HUDEP-2 (cell line): Measurements from ENCODE around the gene PLCB3.
A peak's percentile ranks its signal among the peaks of the same experiment; 100 is the strongest.
"Not testable (repeated sequence)": the region's sequence is repeated elsewhere in the genome, so short reads cannot be mapped to it uniquely, and the experiment has no call there.

Source experiments
- DNase-seq, 76 experiments: peaks; one replicate each; lab custom pipeline; 2025; ENCODE audit not compliant: unreplicated experiment in 76 of 76; lab: John Stamatoyannopoulos, UW

PLCB3 gene

GRCh38 chr11:64297699-64298358, 46.5 kb downstream of the PLCB3 start:
- DNase-seq = peak in 27 of 76 experiments; percentile 4 to 43 (median 22)

GRCh38 chr11:64298966-64299846, 47.9 kb downstream of the PLCB3 start:
- peak in 40 of 76 experiments; percentile 1 to 55 (median 28) for DNase-seq

DNA sequence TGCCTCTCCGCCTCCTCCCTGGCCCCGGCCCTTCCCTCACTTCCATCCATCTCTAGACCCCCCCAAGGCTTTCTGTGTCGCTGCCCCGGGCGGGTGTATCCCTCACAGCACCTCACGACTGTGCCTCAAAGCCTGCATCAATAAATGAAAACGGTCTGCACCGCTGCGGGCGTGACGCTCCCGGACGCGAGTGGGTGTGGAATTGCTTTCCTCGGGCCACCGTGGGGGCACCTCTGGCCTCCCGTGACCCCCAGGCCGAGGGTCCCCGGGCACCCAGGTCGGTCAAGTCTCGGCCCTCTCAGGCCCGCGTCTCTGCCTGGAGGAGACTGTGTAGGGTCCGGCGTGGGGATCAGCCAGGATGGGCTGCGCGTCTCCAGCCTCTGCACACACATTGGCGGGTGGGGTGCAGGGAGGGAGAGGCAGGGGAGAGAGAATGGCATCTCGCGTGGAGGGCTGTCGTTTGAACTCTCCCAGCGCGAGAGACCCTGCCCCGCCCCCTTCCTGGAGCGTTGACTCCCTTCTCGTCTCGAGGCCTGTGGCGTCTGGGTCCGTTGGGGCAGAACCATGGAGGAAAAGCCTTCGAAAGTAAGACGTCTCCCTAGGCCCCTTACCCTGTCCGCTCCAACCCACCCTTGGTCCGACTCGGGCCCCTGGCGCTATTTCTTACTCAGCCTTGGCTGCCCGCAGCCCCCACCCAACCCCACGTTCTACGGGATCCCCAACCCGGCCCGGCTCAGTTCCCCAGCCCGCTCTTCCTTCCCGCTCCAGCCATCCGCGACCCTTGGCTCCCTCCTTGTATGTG, 48.7 kb downstream of the PLCB3 start, which contains the start of gene CATSPERZ:
CATSPERZ (plus strand) TSS at position 512 of the 802 bp plus-strand sequence; CDS start at position 565, 53 bp downstream.
- DNase-seq = no peak

GRCh38 chr11:64303109-64304031, 52.0 kb downstream of the PLCB3 start:
- DNase-seq = no peak

- DNase-seq = no peak
These were observed 52.6 kb downstream of the PLCB3 start for GRCh38 chr11:64304032-64304315.

- peak in 73 of 76 experiments; percentile 31 to 94 (median 88) for DNase-seq
These were observed 53.2 kb downstream of the PLCB3 start for GRCh38 chr11:64304316-64305072.

- DNase-seq = peak in 74 of 76 experiments; percentile 76 to 100 (median 100)
These were observed 53.9 kb downstream of the PLCB3 start, which contains the start of gene ESRRA for GRCh38 chr11:64305075-64305690. Gene ESRRA (plus strand): TSS chr11:64305524. CDS start chr11:64307180, 1,656 bp downstream.

GRCh38 chr11:64305691-64306562, 54.6 kb downstream of the PLCB3 start:
- DNase-seq = peak in 66 of 76 experiments; percentile 19 to 81 (median 61)

DNA sequence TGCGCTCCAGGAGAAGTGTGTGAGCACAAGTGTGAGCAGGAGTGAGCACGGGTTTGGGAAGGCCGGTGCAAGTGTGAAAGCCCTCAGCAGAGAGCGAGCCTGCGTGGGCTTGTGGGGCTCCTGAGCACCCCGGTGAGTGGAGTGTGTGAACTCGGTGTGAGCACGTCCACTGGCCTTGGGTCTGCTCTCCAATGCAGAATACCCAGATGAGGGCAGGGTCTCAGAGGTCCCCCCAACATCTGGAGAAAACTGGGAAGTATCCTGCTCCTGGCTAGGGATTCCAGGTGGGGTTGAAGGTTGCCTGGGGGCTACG, 55.2 kb downstream of the PLCB3 start:
- DNase-seq = peak in 1 of 76 experiments; percentile 9

GRCh38 chr11:64306876-64307622, 55.7 kb downstream of the PLCB3 start:
- no peak for DNase-seq

- DNase-seq = not testable (repeated sequence)
These were observed 56.5 kb downstream of the PLCB3 start for GRCh38 chr11:64307795-64308194.

- no peak for DNase-seq
These were observed 61.6 kb downstream of the PLCB3 start for GRCh38 chr11:64312947-64313346.

DNA sequence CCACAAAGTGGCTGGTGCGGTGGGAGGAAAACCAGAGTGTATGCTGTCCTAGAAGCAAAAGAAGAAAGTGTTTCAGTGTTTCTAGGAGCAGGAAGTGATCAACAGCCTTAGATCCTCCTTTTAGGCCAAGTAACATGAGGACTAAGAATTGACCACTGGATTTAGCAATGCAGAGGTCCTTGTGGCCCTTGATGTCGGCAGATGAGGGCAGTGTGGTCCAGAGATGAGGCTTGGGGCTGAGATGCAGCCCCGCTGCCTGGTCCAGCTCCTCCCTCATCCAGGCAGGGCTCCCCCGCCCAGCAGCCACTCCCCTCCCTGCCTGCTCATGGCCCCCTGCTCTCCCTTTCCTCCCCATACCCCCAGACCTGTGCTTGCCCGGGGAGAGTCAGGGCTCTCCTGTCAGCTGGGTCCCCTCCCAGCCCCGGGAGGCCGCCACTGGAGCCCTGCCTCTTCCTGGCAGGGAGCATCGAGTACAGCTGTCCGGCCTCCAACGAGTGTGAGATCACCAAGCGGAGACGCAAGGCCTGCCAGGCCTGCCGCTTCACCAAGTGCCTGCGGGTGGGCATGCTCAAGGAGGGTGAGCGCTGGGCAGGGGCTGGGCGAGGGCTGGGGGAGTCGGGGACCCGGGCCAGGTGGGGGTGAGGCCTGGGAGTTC, 62.3 kb downstream of the PLCB3 start:
- DNase-seq = no peak

DNA sequence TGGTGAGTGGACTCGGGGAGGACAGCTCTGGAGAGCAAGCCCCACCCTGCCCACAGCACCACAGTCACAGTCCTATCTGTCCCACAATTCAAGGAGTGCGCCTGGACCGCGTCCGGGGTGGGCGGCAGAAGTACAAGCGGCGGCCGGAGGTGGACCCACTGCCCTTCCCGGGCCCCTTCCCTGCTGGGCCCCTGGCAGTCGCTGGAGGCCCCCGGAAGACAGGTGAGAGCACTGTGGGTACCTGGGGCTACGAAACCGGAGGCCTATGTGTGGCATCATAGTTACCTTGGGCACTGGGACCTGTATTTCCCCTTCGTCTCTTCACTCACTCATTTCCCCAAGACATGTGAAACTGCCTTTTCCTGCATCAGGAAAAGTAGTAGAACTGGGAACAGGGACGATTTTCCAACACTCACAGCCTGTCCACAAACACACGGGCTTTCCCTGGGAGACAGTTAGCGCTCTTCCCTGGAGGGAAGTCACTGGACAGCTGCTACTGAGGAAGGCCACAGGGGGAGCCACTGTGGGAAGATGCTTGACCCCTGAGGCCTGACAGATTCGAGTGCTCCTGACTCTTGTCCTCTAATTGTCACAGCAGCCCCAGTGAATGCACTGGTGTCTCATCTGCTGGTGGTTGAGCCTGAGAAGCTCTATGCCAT, 62.9 kb downstream of the PLCB3 start:
- DNase-seq = no peak

DNA sequence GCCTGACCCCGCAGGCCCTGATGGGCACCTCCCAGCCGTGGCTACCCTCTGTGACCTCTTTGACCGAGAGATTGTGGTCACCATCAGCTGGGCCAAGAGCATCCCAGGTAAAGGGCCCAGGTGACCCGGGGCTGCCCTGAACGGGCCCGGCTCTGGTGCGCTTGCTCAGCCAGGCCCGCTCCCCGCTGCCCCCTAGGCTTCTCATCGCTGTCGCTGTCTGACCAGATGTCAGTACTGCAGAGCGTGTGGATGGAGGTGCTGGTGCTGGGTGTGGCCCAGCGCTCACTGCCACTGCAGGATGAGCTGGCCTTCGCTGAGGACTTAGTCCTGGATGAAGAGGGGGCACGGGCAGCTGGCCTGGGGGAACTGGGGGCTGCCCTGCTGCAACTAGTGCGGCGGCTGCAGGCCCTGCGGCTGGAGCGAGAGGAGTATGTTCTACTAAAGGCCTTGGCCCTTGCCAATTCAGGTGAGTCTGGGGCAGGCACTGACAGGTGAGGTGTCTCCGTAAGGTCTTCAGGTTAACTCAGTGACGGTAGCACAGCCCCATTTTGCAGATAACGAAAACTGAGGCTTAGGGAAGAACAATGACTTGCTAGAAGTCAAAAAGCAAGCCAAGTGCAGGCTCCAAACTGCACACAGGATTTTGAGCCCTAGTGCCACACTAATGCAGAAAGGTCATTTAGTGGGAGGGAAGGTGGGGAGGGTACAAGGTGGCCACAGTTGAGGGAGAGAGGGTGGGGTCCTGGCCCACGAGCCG, 63.7 kb downstream of the PLCB3 start:
- no peak for DNase-seq
